GM19467 (cell line): Measurements from ENCODE around the gene MEAK7.

Experiments used
- ATAC-seq: cut with Tn5 transposase; IDR thresholded peaks from one replicate; pipeline ENCODE4 v1.9.1; 2021; ENCODE audit warnings: mild to moderate bottlenecking, moderate library complexity; ENCODE audit not compliant: unreplicated experiment

The MEAK7 gene, protein sequence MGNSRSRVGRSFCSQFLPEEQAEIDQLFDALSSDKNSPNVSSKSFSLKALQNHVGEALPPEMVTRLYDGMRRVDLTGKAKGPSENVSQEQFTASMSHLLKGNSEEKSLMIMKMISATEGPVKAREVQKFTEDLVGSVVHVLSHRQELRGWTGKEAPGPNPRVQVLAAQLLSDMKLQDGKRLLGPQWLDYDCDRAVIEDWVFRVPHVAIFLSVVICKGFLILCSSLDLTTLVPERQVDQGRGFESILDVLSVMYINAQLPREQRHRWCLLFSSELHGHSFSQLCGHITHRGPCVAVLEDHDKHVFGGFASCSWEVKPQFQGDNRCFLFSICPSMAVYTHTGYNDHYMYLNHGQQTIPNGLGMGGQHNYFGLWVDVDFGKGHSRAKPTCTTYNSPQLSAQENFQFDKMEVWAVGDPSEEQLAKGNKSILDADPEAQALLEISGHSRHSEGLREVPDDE

DNA sequence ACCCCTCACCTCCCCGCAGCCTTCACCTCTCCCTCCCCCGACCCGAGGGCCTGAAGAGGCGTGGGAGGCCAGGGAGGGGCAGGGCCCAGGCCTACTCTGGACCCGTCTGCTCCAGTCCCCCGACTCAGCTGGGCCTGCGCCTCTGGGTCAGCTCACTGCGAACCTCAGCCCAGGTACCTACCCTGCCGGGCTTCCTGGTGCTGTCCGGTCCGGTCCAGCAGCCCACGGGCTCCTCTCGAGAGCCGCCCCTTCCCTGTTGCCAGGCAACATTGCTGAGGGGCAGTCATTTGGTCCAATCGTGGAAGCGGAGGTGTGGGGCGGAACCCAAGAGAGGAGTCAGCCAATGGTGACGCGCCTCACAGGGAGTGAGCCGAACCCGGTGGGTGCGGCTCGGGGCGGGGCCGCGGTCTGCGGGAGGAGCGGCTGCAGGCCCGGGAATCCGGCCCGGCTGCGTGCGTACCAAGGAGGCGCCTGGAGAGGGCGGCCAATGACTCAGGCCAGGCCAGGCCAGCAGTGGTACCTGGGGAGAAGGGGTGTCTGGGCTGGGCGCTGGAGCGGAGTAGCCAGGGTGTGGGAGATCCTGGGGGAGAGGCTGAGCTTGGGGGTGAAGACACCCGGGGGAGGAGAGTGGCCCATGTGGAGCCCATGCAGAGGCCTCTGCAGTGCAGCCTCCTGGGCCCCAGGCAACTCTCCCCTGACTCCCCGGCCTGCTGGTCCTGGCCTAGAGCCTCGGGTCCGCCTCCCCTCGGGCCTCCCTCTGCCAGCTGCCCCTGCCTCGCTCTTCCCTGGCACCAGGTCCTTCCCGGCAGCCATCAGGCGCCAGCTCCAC lies at the start of gene MEAK7:
MEAK7 (minus strand) TSS at position 240 of the 829 bp plus-strand sequence. CDS start 6,573 bp downstream, outside the sequence.
- ATAC-seq: peak; percentile 91

DNA sequence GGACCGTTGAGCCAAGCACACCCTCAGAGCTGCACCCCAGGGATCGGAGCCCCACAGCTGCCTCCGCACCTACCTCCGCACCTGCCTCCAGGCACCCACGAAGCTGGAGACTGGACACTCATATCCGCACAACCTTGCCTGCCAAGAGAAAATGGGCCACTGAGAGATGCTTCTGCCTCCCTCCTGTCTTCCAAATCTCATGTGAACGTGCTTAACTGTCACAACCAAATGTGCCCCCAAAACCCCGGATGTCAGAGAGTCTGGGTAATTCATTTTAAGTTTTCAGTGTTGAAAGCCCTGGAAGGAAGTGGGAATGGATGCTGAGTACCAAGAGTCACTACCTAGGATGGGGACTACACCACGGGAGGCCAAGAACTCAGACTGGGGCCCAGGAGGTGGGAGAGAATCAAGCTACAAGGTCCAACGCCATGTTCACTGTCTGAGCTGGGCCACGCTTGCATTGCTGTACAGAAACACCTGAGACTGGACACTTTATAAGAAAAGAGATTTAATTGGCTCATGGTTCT lies 49.5 kb upstream of the MEAK7 start:
- ATAC-seq: no peak

DNA sequence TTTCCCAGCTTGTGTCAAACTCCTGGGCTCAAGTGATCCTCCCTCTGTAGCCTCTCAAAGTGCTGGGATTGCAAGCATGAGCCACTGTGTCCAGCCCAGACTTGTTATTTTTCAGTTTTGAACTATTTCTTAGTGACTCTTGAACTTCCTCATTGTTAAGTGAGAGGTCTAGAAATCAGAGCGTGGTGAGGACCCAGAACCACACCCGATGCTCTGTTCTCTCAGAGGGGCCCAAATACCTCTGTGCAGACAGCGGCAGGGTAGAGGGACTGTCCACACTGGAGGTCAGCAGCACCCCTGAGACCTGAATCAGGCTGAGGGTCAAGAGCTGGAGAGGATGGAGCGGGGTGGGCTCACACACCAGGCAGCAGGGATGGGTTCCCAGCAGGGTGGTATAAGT lies 47.7 kb upstream of the MEAK7 start:
- no peak for ATAC-seq

DNA sequence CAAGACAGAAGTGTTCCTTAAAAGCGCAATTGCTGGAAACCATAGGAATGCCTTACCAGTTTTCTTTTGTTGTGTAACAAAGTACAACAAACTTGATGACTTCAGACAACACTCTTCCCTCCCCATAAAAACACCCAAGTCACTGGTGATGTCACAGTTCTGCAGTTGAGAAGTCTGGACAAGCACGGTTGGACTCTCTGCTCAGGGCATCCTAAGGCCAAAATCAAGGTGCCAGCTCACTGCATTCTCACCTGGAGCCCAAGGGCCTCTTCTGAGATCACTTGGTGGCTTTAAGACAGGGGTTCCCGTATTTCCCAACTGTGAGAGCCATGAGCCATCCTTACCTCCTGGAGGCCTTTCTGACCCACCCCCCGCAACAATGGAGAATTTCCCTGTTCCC lies 45.6 kb upstream of the MEAK7 start:
- ATAC-seq: no peak

DNA sequence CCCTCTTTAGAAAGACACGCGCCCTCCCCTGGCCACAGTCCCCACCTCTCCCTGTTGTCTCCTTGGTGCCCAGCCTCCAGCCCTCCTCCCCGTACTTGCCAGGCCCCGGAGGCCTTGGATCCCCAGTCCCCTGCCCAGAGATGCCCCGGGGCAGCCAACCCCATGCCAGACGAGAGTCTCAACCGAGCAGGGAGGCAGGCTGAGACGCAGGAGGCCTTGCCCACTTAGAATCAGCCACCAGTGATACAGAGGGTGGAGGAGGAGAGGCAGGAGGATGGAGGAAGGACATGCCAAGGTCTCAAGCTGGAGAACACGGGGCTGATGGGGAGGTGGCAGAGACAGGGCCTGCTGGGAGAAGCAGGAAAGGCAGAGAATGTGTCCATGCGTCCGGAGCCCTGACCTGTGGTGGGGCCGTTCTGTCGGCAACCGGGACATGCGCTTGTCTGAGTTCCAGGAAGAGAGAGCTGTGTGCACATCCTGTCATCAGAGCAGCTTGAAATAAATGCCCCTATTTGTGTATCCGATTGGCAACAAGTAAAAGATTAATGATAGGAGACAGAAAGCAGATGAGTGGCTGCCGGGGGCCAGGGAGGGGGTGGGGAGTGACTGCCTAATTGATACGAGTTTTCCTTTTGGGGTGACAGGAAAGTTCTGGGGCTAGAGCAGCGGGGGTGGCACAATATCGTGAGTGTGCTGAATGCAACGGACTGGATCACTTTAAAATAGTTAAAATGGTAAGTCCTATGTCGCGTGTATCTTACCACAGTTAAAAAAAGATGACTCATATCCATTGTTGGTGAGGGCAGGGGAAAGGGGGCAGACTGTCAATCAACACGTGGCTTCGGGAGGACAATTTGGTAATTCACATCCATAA lies 44.7 kb upstream of the MEAK7 start:
- no peak for ATAC-seq

DNA sequence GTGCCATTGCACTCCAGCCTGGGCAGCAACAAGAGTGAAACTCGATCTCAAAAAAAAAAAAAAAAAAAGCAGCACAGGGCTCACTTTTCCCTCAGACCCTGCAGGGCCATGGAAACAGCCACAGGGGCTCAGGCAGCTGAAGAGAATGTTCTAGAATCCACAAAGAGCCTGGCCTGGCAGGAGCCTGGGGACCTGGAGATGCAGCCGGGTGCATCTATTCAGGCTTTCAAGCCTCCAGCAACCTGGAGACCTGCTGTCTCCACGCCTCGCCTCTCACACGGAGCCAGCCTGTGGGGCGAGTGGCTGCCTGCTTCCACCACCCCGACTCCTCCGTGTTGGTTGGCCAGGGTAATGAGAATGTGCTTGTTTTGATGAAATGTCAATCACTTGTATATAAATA lies 44.0 kb upstream of the MEAK7 start:
- no peak for ATAC-seq

DNA sequence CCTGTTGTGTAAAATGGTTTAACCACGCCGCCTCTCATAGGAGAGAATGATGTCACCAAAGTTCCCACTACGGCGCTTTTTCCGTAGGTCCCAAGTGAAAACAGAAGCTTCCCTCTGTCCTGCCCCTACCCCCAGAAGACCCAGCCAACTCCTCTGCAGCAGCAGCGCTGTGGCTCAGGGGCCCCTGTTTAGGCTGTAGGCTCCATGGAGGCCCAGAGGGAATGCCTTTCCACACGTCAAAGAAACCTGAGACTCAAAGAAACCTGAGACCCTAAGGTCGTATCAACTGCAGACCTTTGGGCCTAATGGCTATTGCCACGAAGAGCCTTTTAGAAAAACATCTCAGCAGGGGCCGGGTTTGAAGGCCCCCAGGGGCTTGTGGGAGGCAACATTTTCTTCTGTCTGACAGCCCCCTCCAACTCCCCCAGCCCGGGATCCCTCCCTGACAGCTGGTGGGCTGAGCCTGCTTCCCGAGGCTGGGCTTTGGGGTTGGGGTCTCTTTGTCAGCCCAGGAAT lies 43.1 kb upstream of the MEAK7 start:
- ATAC-seq: no peak

DNA sequence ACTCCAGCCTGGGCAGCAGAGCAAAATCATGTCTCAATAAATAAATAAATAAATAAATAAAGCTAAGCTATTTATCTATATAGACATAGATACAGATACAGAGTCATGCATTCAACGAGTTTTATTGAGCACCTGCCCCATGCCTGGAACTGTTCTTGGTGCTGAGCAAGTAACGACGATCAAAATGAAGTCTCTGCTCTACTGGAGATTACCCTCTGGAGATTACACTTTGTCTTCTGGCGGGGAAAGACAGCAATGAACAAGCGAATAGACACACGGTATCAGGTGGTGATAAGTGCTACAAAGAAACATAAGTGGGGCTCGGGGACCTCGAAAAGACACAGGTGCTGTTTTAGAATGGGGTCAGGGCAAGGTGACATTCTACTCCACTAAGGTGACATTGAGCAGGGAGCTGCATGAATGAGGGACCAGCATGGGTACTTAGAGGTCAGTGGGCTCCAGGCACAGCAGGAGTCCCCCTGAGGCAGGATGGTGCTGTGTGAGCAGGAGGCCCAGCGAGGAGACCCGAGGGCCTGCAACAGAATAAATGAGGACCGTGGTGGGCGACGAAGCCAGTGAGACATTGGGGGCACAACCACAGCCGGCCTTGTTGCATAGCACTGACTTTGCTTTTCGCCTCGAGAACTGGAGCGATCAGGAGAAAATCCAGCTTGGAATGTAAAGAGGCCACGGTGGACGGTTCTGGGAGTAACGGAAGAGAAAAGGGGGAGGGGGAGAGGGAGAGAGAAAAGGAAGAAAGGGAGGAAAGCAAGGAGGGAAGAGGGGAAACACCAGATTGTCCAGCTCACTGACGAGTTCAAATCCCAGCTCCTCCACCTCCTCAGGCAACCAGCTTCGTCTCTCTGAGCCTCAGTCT lies 42.4 kb upstream of the MEAK7 start:
- ATAC-seq: no peak

DNA sequence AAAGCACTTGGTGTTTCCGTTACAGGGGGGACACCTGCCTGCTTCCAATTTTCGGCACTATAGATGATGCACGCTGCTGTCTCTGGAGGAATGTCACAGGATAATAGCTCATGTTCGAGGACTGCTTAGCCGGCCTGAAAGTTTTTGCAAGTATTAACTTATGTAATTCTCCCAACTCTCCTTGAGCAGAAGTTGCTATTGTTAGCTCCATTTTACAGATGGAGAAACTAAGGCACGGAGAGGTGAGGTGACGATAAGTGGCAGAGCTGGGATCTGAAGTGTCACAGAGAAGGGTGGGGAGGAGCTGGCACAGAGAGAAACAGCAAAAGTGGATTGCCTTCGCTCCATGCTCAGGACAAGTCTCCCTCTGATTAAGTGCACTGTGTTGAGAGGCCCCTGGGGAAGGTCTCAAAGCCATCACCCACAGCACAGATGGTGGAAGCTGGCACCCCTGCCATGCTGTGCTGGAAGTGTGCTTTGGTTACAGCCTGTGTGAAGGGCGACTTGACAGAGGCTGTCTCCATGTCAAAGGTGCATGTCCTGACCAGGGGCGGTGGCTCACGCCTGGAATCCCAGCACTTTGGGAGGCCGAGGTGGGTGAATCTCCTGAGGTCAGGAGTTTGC lies 40.8 kb upstream of the MEAK7 start:
- no peak for ATAC-seq

DNA sequence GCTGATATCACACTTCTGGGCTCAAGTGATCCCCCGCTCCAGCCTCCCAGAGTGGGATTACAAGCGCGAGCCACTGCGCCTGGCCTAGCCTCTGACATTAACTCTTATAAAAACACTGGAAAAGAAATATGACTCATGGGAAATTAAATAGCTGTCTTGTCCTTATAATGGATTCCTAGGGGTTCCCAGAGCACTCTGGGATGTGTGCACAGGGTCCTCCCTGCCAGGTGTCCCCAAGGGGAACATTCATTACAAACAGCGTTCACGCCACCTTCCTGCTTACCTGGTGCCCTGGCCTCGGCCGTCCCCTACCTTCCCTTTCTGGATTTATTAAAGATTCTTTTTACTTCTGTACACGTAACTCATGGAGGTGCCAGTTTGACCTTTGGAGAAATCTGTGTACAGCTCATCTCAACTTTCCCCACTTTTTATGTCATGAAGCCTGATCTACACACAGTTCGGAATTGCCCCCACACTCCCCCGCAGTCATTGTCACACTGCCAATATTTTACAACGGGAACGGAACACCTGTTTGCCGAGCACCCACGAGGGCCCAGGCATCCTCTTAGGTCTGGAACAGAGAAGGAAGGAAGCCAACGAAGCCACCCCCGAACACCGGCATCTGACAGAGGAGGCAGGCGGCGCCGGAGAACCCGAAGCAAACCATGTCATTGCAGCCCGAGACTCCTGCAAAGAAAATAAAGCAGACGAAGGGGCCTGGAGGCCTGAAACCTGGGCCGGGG lies 39.7 kb upstream of the MEAK7 start:
- no peak for ATAC-seq

DNA sequence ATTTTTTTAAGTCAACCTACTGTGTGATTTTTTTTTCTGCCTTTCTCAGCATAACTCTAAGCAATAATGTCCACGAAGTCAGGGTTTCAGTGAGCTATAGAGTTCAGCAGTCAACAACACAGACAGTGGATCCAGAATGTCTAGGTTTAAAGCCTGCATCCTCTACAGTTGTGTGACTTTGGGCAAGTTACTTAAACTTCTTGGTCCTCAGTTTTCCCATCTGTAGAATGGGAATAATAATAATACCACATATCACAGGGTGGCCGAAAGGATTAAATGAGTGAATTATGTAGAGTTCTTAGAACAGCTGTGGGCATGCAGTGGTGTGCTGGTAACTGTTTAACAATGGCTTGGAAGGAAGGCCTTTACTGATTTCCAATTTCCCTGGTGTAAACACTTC lies 38.8 kb upstream of the MEAK7 start:
- no peak for ATAC-seq

DNA sequence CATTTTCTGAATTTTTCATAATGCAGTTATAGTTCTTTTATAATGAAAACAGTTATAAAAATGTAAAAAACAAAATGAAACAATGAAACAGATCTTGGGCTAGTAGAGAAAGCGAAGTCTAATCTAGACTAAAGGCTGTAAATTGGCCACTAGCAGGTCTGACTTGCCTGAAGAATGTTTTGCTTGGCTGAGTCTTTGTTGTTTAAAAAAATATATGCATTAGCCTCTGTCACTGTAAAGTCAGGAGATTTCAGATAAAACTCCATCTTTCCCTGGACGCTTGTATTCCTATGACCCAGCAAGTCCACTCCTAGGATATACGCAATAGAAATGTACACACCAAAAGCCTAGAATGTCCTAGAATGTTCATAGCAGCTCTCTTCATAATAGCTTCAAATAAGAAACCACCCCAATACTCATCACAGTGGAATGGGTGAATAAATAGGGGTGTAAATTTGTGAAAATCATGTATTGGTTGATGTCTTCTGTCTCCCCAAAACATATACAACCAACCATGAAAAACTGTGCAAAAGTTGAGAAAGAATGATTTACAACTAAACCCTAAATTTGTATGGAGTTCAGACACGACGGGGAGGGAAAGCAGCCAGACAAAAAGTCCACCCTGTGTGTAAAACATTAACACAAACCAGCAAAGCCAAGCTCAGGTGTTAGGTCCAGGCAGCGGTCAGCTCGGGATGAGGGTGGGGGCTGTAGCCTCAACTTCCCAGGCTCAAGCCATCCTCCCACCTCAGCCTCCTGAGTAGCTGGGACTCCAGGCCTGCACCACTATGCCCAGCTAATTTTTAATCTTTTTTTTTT lies 37.7 kb upstream of the MEAK7 start:
- no peak for ATAC-seq

DNA sequence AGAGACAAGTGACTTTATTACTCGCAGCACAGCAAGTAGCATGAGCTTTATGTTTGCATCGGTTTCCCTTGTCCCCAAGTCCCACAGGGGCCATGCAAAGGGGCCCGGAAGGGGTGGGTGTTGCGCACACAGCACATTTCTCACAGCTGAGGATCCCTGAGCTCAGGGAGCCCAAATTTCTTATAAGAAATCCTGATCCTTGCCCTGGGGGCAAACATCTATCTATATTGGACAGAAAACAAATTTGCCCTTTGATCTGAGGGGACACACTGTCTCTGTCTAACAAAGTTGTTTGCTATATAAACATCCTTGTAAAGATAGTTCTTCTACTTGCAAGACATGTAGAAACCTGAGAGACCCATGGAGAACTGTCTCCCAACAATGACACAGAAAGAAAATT lies 35.7 kb upstream of the MEAK7 start:
- no peak for ATAC-seq

DNA sequence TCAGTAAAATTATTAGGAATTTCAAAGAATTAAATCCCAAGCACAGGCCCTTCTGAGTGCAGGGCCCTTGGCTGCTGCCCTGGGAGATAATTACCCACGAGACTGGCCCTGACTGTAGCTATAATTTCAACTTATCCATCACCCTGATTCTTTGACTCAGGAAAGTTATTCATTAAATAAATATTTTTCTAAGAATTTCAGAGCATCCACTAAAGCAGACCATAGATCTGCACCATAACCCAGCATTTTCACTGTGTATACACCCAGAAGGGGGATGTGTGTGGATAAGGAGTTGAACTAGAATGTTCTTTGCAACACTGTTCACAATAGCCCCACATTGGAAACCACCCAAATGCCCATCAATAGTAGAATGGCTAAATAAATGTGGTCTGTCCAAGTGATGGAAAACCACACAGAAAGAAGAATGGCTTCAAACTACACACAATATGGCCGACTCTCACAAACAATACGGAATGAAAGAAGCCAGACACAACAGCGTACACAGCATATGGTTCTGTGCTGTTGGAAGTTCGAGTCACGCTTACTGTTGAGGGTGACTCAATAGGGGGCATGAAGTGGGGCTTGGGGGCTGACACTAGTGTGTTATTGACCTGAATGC lies 33.9 kb upstream of the MEAK7 start:
- ATAC-seq: no peak

DNA sequence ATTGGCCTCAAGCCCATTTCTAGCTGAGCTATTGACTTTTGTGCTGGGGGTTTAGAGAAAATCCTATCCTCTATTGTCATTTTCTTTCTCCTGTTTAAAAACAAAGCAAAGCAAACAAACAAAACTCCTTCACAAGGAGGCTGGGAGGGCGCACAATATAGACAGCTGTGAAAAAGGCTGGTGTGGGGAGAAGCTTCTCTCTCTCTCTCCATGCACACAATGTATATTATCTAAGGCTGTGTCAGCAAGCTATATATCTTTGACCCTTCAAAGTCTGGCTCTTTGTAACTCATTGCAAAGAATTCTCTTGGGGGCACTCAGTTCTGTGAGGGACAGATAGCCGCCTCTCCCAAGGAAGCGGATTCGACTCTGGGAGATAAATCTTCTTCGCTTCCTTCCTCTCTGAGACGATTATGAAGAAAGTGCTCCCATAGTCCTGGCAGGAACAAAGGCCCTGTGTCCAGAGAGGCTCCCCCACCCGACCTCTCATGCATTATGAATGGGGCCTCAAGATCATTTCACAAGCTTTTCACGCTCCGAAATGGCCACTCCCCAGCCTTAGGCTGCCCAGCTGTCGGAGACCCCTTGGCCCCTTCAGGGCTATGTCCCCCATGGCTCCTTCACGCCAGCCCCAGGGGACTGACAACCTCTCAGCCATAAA lies 33.2 kb upstream of the MEAK7 start:
- no peak for ATAC-seq

DNA sequence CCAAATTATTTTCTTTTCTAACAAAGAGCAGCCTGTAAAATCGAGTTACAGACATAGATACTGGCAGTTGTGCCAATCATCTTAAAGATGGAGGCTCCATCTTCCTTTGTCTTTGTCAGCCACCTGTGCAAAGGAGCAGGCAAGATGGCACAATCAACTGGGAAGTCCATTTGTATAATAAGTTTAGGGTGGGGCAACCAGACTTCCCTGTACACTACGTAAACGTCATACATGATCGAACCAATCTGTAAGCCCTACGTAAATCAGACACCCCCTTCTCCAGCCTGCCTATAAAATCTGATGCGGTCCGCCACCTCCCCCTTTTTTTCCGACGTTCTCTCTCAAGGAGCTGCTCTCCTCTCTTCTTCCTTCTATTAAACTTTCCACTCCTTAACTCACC lies 31.4 kb upstream of the MEAK7 start:
- no peak for ATAC-seq

DNA sequence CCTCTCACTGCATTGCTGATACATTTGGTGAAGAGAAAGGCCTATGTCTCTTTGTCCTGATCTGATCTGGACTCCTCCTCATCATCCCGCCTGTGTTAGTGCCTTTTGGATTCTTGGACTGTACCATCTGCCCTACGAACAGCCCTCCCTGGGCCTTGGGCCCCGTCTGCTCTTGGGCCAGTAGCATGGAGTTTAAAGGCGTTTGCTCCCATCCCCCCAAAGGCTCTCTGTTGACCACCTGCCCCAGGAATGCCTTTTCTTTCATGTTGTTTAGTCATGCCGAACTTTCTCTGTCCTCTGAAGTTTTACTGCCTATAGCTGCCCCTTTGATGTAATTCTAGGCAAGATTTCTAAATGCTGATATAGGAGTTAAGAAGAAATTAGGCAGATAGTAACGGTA lies 30.9 kb upstream of the MEAK7 start:
- no peak for ATAC-seq
